ENCODE measurements around the gene LYRM4. TPM values are rescaled to one million over a fixed set of nuclear protein-coding genes. Genes with fewer than 3 reads are reported as not detected.
A peak's percentile ranks its signal among the peaks of the same experiment; 100 is the strongest.

LYRM4 gene
- total RNA-seq, 1 experiment from 2014 or later: 36.1 TPM

DNA sequence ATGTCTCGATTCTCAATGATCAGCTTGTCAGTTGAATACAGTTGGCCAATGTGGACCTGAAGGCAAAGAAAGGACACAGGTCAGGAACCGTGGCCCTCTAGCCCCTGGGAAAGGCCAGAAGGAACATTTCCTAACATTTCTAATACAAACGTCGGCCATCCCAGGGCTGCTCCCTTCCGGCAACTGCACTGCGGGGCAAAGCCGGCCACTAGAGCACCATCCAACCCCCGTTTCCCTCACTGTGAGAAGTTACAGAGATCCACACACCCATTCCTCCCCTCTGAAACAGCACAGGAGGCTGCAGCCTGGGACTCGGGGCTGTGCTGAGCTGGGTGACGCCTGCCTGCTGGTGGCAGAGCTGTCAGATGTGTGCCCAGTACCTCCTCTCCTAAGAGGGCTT lies 151.3 kb downstream of the LYRM4 start:
- DNase-seq (ENCODE audit: unreplicated experiment): no peak
- CTCF ChIA-PET: interaction anchor here (0.6 to 1.2 kb wide), 2 partner anchors 34 to 274 kb away, joined by 3 read pairs; no protein-coding TSS in a partner anchor
- Mint-ChIP-seq H3K4me3 (ENCODE audit: unreplicated experiment) (no peak overlapping the region), H3K9me3 (ENCODE audit: unreplicated experiment) (no peaks in the 10 kb centered on the region), H3K4me1 (ENCODE audit: insufficient read depth, unreplicated experiment) (peaks cover 8% of the 10 kb centered on the region), H3K27ac (ENCODE audit: low read depth, unreplicated experiment) (no peak overlapping the region), H3K27me3 (ENCODE audit: insufficient read depth, unreplicated experiment) (no peaks in the 10 kb centered on the region), H3K36me3 (ENCODE audit: insufficient read depth, unreplicated experiment) (peaks cover 8% of the 10 kb centered on the region)
- no peak for TF ChIP-seq CTCF (IDR thresholded peaks at IDR 0.05; ENCODE audit: unreplicated experiment)
- BruUV-seq (replicated peaks): no TSS peak
- intact Hi-C loops (cut with micrococcal nuclease): no loop called here
- POLR2A ChIA-PET: no interaction called here

GRCh38 chr6:5108536-5109150 lies 152.1 kb downstream of the LYRM4 start:
- H3K36me3 Mint-ChIP-seq (ENCODE audit: insufficient read depth, unreplicated experiment): peaks cover 8% of the 10 kb centered on the region
- H3K27ac Mint-ChIP-seq (ENCODE audit: low read depth, unreplicated experiment): no peak overlapping the region
- H3K9me3 Mint-ChIP-seq (ENCODE audit: unreplicated experiment): no peaks in the 10 kb centered on the region
- intact Hi-C loops (cut with micrococcal nuclease): no loop called here
- H3K4me3 Mint-ChIP-seq (ENCODE audit: unreplicated experiment): no peak overlapping the region
- H3K4me1 Mint-ChIP-seq (ENCODE audit: insufficient read depth, unreplicated experiment): peaks cover 8% of the 10 kb centered on the region
- DNase-seq (ENCODE audit: unreplicated experiment): no peak
- BruUV-seq (replicated peaks): TSS peak; percentile 29
- CTCF ChIA-PET: interaction anchor here (1.2 kb wide), 1 partner anchor 35 kb away, joined by 3 read pairs; no protein-coding TSS in a partner anchor
- POLR2A ChIA-PET: no interaction called here
- TF ChIP-seq CTCF (IDR thresholded peaks at IDR 0.05; ENCODE audit: unreplicated experiment): no peak
- no peaks in the 10 kb centered on the region for H3K27me3 Mint-ChIP-seq (ENCODE audit: insufficient read depth, unreplicated experiment)

GRCh38 chr6:5108068-5108467 lies 152.7 kb downstream of the LYRM4 start:
- DNase-seq (ENCODE audit: unreplicated experiment): no peak
- Mint-ChIP-seq H3K4me3 (ENCODE audit: unreplicated experiment) (no peak overlapping the region), H3K4me1 (ENCODE audit: insufficient read depth, unreplicated experiment) (peaks cover 8% of the 10 kb centered on the region), H3K9me3 (ENCODE audit: unreplicated experiment) (no peaks in the 10 kb centered on the region), H3K27ac (ENCODE audit: low read depth, unreplicated experiment) (no peak overlapping the region), H3K27me3 (ENCODE audit: insufficient read depth, unreplicated experiment) (no peaks in the 10 kb centered on the region), H3K36me3 (ENCODE audit: insufficient read depth, unreplicated experiment) (peaks cover 8% of the 10 kb centered on the region)
- TF ChIP-seq CTCF (IDR thresholded peaks at IDR 0.05; ENCODE audit: unreplicated experiment): no peak
- BruUV-seq (replicated peaks): no TSS peak
- CTCF ChIA-PET: no interaction called here
- POLR2A ChIA-PET: no interaction called here
- intact Hi-C loops (cut with micrococcal nuclease): no loop called here

- CTCF ChIA-PET: no interaction called here
These were observed 153.4 kb downstream of the LYRM4 start for GRCh38 chr6:5107341-5107740.

More at GRCh38 chr6:5107341-5107740, 153.4 kb downstream of the LYRM4 start:
- Mint-ChIP-seq H3K27ac (ENCODE audit: low read depth, unreplicated experiment) (no peak overlapping the region), H3K4me3 (ENCODE audit: unreplicated experiment) (no peak overlapping the region), H3K9me3 (ENCODE audit: unreplicated experiment) (no peaks in the 10 kb centered on the region), H3K4me1 (ENCODE audit: insufficient read depth, unreplicated experiment) (peaks cover 2% of the 10 kb centered on the region), H3K27me3 (ENCODE audit: insufficient read depth, unreplicated experiment) (no peaks in the 10 kb centered on the region), H3K36me3 (ENCODE audit: insufficient read depth, unreplicated experiment) (peaks cover 8% of the 10 kb centered on the region)
- no peak for TF ChIP-seq CTCF (IDR thresholded peaks at IDR 0.05; ENCODE audit: unreplicated experiment)
- DNase-seq (ENCODE audit: unreplicated experiment): no peak
- POLR2A ChIA-PET: no interaction called here
- BruUV-seq (replicated peaks): no TSS peak
- intact Hi-C loops (cut with micrococcal nuclease): no loop called here
